HG02943 (cell line): ENCODE measurements around the gene CPSF6.
"Not testable (repeated sequence)": the region's sequence is repeated elsewhere in the genome, so short reads cannot be mapped to it uniquely, and the experiment has no call there.

Experiments used
- ATAC-seq: cut with Tn5 transposase; IDR thresholded peaks from one replicate; pipeline ENCODE4 v1.9.1; 2021; ENCODE audit warnings: mild to moderate bottlenecking, low read depth, moderate library complexity; ENCODE audit not compliant: unreplicated experiment

Gene CPSF6

GRCh38 chr12:69317233-69317632, 77.9 kb downstream of the CPSF6 start:
- not testable (repeated sequence) for ATAC-seq

- no peak for ATAC-seq
Observed at GRCh38 chr12:69318225-69318624, 78.9 kb downstream of the CPSF6 start.

- ATAC-seq: no peak
Observed at GRCh38 chr12:69321351-69321750, 82.0 kb downstream of the CPSF6 start.
